Effector CD8-positive, alpha-beta T cell (primary cell): ENCODE results near the gene DDIT3.

Experiments used
- DNase-seq: peaks from one replicate; lab custom pipeline; 2025; lab: John Stamatoyannopoulos, UW

DDIT3 gene

DNA sequence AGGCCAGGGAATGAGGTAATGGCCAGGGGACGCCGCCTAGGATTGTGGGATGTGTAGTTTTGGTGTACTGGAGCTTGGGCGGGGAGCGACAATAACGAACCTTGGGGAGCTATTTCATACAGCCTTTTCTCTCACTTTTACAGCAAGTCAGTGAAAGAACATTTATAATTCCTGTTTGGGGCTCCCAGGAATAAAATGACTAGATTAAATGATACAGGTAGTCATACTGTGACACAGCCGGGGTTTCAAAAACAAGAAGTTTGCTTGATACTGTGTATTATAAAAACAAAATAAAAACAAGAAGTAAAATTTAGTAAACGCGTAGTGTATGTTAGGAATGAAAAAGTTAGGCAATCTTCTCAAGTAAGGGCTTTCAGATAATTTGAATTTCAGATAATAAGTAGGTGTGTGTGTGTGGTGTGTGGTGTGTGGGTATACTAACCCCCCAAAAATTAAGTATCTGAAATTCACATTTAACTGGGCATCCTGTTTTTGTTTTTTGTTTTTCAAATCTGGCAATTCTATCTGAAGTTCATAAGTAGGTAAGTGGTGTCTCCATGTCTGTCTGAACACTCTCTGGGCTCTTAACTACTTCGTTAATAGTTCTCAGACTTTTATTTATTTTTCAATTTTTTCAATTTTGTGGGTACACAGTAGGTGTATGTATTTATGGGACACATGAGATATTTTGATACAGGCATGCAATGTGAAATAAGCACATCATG lies 27.1 kb upstream of the DDIT3 start:
- DNase-seq, result no peak

DNA sequence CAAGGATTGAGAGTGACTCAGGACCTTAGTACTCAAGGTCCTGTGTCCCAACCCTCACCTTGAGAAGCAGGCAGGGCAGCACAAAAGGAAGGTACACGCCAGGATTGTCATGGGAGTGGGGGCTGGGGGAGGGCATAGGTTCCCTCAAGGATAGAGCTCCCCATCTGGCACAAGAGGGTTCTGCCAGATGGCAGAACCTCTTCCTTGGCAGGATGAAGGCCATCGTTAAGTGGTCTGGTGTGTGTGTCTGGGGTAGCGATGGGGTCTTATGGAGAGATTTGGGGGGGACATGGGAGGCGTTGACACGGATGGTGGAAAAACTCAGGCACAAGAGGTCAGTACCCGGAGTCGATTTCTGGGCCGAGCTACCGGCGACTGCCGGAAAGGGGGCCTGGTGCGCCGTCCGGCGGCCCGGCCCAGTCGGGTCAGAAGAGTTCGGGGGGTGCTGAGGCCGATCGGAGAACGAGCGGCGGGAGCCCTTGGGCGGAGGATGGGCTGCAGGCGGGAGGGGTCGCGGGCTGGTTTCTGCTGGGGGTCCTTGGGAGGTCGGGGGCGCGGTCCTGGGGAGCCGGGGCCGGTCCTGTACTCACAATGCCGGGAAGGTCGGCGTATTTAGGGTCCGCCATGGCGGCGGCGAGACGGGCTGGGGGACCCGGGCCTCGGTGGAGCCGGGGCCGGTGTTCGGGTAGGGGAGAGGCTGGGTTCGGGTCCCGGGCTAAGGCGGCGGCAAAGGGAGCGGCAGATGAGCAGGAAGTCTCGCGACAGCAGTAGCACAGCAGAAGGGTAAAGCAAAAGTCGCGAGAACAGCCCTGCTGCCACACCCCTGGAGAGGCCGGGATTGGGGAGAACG lies 26.3 kb upstream of the DDIT3 start, which contains the start of gene DCTN2:
TSS of gene DCTN2 (minus strand) at position 755 of the 850 bp plus-strand sequence. CDS start at position 626, 129 bp downstream.
- DNase-seq, result peak; percentile 87

GRCh38 chr12:57545809-57546437 lies 25.6 kb upstream of the DDIT3 start:
- no peak for DNase-seq

DNA sequence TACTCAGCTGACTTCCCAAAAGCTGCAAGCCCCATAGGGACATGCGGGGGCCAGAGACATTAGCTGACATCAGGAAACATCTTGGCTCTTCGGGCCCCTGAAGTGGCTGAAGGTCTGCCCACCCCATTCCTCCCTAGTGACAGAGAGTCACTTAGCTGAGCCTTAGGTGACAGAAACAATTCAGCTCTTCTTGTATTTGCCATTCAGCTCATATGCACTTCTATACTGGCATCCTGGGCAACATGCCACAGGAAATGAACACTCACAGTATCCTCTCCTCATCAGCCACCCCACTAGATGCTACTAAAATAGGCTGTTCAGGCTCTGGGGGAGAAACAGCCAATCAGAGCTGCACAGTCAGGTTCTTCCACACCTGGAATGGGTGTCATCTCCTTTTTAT lies 23.3 kb upstream of the DDIT3 start:
- no peak for DNase-seq

GRCh38 chr12:57541717-57542116 lies 21.4 kb upstream of the DDIT3 start:
- DNase-seq, result no peak

DNA sequence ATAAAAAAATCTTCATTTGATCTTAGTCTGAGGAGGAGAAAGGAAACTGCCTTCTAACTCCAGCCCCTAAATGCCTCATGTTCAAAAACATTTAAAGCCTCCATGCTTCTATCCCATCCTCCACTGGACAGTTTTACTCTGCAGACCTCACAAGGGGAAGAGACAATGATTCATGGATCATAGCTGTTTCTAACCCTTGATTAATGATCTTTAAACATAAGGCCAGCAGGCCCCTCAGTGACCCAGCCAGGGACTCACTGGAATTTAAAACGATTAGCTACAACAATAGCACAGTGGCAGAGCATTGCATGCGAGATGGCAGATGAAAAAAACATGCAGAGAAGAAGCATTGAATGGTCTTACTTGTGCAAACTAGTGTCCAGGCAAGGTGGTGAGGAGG lies 20.7 kb upstream of the DDIT3 start:
- no peak for DNase-seq

GRCh38 chr12:57539134-57539768 lies 18.9 kb upstream of the DDIT3 start:
- DNase-seq, result no peak

DNA sequence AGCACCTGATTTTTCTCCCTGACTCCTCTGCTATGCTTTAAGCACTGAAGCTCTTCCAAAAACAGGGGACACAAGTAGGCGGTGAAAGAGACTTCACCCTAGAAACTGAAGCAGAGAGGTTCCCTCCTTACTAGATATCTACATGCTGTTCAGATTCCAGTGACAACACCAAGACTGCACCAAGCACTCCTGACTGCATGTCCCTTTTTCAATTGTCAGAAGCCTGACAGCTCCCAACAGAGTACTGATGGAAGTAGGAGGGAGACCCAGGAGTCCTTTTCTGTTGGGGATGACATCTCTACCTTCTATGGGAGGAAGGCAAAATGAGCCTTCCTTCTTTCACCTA lies 16.3 kb upstream of the DDIT3 start:
- DNase-seq, result no peak

DNA sequence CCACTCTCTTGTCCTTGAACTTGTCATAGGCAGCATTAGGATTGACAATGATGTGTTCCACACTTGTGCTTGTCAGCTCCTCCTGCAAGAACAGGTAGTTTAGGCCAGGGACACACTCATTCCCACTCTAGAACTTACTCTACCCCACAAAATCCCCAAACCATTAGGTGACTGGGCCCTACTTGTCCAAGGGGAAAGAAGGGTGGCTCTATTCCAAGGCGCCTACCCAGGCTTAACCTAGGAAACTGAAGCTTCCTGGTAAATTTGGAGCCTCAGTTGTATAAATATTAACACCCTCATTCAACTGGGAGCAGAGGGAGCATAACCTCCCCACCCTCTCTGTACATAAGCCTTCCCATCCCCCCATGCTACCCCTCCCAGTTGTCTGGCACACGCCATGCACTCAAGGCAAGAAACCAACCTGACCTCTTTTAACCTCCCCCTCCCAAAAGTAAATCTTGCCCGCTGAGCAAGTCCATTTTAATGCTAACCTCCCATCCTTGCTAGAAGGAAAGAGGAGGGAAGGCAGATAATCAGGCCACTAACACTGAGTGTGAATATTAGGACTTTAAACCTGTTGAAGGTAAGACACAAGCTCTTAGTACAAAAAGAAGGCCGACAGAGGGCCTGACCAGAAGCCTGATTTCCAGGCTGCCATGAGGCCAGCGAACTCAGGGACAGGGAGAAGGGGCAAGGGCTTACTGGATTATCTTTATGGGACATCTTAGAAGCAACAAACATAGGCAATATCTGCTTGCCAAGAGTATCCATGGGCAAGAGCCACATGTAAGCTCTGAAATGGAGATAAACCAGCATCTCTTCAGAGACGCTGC lies 15.7 kb upstream of the DDIT3 start:
- no peak for DNase-seq

- no peak for DNase-seq
These were observed 14.8 kb upstream of the DDIT3 start for GRCh38 chr12:57534991-57535543.

DNA sequence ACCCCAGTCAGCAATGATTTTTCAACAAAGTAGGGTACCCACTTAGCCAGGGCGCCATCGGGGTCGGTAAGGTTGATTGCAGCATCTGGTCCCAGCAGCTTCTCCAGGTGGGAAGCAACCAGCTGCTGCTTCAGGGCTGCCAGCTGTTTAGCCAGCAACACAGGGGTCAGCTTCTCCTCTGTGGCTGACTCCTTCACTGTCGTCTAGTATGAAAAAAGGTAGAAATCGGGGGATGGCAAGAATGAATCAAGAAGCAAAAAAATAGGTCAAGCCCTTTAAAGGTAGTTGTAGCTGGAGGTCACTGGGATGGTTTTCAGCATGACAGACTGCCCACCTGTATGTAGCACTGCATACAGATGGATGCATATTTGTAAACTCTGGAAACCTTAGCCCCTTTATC lies 13.9 kb upstream of the DDIT3 start:
- DNase-seq, result no peak

GRCh38 chr12:57533108-57533507 lies 12.8 kb upstream of the DDIT3 start:
- no peak for DNase-seq

- no peak for DNase-seq
These were observed 11.5 kb upstream of the DDIT3 start for GRCh38 chr12:57531836-57532235.

DNA sequence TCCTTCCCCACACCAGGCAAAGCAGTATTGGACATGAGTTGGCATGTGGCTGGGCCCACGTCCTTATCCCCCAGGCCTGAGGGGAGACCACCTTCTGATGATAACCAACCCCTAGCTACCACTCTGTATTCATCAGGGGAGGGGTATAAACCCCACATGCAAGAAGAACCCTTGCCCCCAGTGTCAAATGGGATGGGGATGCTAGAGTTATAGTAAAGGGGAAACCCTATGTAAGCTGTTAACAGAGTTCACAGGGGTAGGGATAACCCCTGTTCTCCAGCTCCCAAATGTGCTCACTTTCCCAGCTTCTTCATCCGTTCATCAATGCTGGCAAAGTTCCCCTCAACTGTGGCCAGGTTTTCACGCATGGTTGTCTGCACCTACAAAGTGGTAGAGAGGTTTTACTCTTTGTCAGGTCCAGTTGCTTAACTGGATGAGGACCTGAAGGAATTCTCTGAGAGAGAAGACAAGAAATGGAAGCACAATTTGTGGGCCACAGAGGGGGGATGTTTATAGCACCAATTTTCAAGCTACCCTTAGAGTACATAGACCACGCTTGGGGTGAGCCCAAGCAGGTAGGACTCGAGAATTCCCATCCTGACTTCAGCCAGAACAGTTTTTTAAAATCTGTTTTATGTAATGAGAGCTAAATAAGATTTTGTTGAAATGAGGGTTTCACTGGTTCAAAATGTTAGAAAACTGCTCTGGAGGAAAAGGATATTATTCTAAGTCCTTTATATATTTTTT lies 10.3 kb upstream of the DDIT3 start:
- no peak for DNase-seq

- DNase-seq, result no peak
These were observed 9.5 kb upstream of the DDIT3 start for GRCh38 chr12:57529831-57530230.

DNA sequence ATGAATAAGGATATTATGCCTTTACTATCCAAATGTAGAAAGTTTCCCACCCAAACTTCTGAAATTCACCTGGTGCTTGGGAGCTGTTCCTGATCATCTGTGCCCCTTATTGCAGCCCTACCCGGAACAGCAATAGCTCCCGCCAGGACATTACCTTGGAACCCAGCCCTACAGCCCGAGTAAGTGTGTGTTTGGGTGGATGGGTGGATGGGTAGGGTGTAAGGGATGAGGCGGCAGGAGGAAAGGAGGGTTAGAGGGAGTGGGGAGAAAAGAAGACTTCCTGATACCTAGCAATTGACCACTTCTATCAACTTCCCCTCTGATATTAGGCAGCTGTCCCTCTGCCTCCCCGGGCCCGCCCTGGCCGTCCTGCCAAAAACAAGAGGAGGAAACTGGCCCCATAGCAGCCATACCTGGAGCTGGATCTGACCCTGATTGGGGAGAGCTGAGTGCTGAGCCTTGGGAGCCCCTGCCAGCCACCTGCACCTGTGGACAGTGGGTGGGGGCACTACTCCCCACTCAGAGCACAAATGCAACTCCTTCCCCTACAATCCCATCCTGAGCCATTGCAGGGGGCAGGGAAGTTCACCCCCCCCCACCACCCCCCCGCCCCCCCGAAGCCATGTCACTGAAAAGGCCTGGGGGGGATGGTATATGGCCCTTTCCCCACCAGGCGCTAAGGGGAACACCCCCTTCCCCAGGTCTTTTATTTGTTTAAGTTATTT lies 8.7 kb upstream of the DDIT3 start:
- no peak for DNase-seq

DNA sequence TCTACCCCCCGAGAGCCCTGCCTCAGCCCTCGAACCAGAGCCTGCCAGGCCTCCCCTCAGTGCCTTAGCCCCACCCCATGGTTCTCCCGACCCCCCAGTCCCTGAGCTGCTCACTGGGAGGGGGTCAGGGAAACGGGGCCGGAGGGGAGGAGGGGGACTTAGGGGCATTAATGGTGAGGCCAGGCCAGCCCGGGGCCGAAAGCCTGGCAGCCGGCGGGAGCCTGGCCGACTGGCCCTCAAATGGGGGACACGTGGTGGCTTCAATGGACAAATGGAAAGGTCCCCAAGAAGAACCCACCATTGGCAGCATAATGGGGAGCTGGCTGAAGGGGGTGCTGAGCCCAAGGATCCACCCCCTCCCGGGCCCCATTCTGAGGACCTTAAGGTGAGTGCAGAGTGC lies 7.9 kb upstream of the DDIT3 start:
- DNase-seq, result no peak

DNA sequence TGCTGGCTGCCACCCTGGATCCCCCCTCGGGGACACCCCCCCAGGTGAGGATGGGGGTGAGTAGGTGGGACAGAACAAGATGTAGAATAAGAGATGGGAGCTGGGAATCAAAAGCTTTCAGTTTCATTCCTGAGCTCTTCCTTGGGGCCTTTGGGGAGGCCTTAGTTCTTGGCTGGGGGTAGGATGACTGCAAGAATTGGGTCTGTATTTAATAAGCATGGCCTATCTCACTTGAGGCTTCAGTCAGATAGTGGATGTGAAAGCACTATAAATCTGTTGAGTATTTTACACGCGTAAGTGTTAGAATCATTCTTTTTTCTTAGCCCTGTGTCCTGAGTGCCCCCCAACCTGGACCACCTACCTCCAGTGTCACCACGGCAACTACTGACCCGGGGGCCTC lies 6.9 kb upstream of the DDIT3 start:
- no peak for DNase-seq

DNA sequence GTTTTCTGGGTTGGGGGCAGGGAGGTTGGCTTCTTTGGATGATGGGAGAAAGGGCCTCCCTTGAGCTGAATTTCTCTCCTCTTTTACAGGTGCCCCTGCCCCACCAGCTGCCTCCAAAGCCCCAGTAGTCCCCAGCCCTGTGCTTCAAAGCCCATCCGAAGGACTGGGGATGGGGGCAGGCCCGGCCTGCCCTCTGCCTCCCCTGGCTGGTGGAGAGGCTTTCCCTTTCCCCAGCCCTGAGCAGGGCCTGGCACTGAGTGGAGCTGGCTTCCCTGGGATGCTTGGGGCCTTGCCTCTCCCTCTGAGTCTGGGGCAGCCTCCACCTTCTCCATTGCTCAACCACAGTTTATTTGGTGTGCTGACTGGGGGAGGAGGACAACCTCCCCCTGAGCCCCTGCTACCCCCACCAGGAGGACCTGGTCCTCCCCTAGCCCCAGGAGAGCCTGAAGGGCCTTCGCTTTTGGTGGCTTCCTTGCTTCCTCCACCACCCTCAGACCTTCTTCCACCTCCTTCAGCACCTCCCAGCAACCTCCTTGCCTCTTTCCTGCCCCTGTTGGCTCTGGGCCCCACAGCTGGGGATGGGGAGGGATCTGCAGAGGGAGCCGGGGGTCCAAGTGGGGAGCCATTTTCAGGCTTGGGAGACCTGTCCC lies 6.3 kb upstream of the DDIT3 start:
- DNase-seq, result no peak
